Glomerular visceral epithelial cell (primary cell): ENCODE results near the gene NR2F1-AS1.
A peak's percentile ranks its signal among the peaks of the same experiment; 100 is the strongest.
"Not testable (repeated sequence)": the region's sequence is repeated elsewhere in the genome, so short reads cannot be mapped to it uniquely, and the experiment has no call there.

ENCODE experiments used
- DNase-seq: peaks from one replicate; pipeline ENCODE4 v3.0.0-alpha.2; 2016; ENCODE audit errors: extremely low spot score

NR2F1-AS1 gene

GRCh38 chr5:93428868-93429267 is 152.2 kb downstream of the NR2F1-AS1 start:
- DNase-seq = no peak

GRCh38 chr5:93427316-93427715 is 153.7 kb downstream of the NR2F1-AS1 start:
- DNase-seq = no peak

GRCh38 chr5:93425096-93425495 is 155.9 kb downstream of the NR2F1-AS1 start:
- DNase-seq = no peak

GRCh38 chr5:93423300-93423699 is 157.7 kb downstream of the NR2F1-AS1 start:
- DNase-seq = no peak

GRCh38 chr5:93422652-93423280 is 158.3 kb downstream of the NR2F1-AS1 start:
- no peak for DNase-seq

GRCh38 chr5:93421987-93422401 is 159.0 kb downstream of the NR2F1-AS1 start:
- no peak for DNase-seq

GRCh38 chr5:93421468-93421867 is 159.6 kb downstream of the NR2F1-AS1 start:
- DNase-seq = no peak

- DNase-seq = no peak
Observed at GRCh38 chr5:93417490-93417889, 163.5 kb downstream of the NR2F1-AS1 start.

- DNase-seq = no peak
Observed at GRCh38 chr5:93415819-93416218, 165.2 kb downstream of the NR2F1-AS1 start.

GRCh38 chr5:93411716-93412115 is 169.3 kb downstream of the NR2F1-AS1 start:
- DNase-seq = no peak

- no peak for DNase-seq
Observed at GRCh38 chr5:93409691-93410090, 171.3 kb downstream of the NR2F1-AS1 start.

- no peak for DNase-seq
Observed at GRCh38 chr5:93407454-93407853, 173.6 kb downstream of the NR2F1-AS1 start.

- DNase-seq = no peak
Observed at GRCh38 chr5:93406971-93407401, 174.0 kb downstream of the NR2F1-AS1 start.

GRCh38 chr5:93404246-93404645 is 176.8 kb downstream of the NR2F1-AS1 start:
- no peak for DNase-seq

- no peak for DNase-seq
Observed at GRCh38 chr5:93403141-93403928, 177.7 kb downstream of the NR2F1-AS1 start.

- no peak for DNase-seq
Observed at GRCh38 chr5:93402451-93402850, 178.6 kb downstream of the NR2F1-AS1 start.

- DNase-seq = no peak
Observed at GRCh38 chr5:93401634-93402213, 179.3 kb downstream of the NR2F1-AS1 start.

GRCh38 chr5:93399675-93400074 is 181.3 kb downstream of the NR2F1-AS1 start:
- no peak for DNase-seq

- DNase-seq = no peak
Observed at GRCh38 chr5:93395971-93396379, 185.0 kb downstream of the NR2F1-AS1 start.

GRCh38 chr5:93395010-93395409 is 186.0 kb downstream of the NR2F1-AS1 start:
- no peak for DNase-seq

- no peak for DNase-seq
Observed at GRCh38 chr5:93394301-93394700, 186.7 kb downstream of the NR2F1-AS1 start.

- not testable (repeated sequence) for DNase-seq
Observed at GRCh38 chr5:93391169-93391568, 189.8 kb downstream of the NR2F1-AS1 start.

- DNase-seq = peak; percentile 37
Observed at GRCh38 chr5:93385655-93386054, 195.4 kb downstream of the NR2F1-AS1 start.
